Endothelial cell of umbilical vein (primary cell): ENCODE data around the gene TMEM135. TPM values are rescaled to one million over a fixed set of nuclear protein-coding genes. Genes with fewer than 3 reads are reported as not detected.

Experiments
- BruUV-seq: library from RNA; stranded (reverse); fragments of 400-500 nt; replicated peaks from 2 replicates; lab custom pipeline; 2021; lab: Mats Ljungman, UMichigan
- CTCF ChIA-PET: fragments of 300-600, 350-600 bp; sonication (Branson Sonifier 250); formaldehyde crosslinking; loops from one replicate; lab custom pipeline; 2021; ENCODE audit warnings: antibody characterized with exemption, inconsistent platforms; lab: Charles Lee
- POLR2A ChIA-PET: fragments of 300-600, 350-600 bp; sonication (Branson Sonifier 250); formaldehyde crosslinking; loops from one replicate; lab custom pipeline; 2021; ENCODE audit warnings: antibody characterized with exemption, inconsistent platforms; lab: Charles Lee
- DNase-seq: peaks from one replicate; pipeline ENCODE4 v3.0.0-alpha.2; 2011; ENCODE audit warnings: low read depth, low spot score
- FAIRE-seq: peaks from 2 replicates; lab custom pipeline; 2011; peaks lifted over from hg19 to GRCh38; lab: Jason Lieb, UNC
- H2AFZ ChIP-seq: 2 replicates; pipeline ENCODE4 v1.6.0; 2012; ENCODE audit warnings: low read depth, low read length, control low read depth, inconsistent platforms
- H3K27ac ChIP-seq: 2 replicates; pipeline ENCODE4 v1.5.1; 2011; ENCODE audit warnings: low read depth, mild to moderate bottlenecking, control low read depth, low read length, moderate library complexity; ENCODE audit not compliant: insufficient read depth
- H3K27me3 ChIP-seq, 2 experiments: 2 replicates each; pipeline versions ENCODE4 v1.6.0 to v1.6.1; 2011; ENCODE audit warnings: low read length in 2 of 2, mixed read lengths in 1 of 2; ENCODE audit not compliant: control insufficient read depth in 2 of 2, insufficient read depth in 2 of 2
- H3K36me3 ChIP-seq, 2 experiments: 2 replicates in 1 of 2; 3 replicates in 1 of 2; pipeline ENCODE4 v1.5.1; 2011; ENCODE audit warnings: low read length in 2 of 2, mild to moderate bottlenecking in 1 of 2, moderate library complexity in 1 of 2; ENCODE audit not compliant: control insufficient read depth in 2 of 2, insufficient read depth in 2 of 2; ENCODE audit errors: extremely low read depth in 1 of 2
- H3K4me1 ChIP-seq: 3 replicates; pipeline ENCODE4 v1.5.1; 2011; ENCODE audit warnings: mild to moderate bottlenecking, low read length; ENCODE audit not compliant: control insufficient read depth, insufficient read depth; ENCODE audit errors: extremely low read depth
- H3K4me2 ChIP-seq: 2 replicates; pipeline ENCODE4 v1.6.1; 2011; ENCODE audit warnings: low read length, control low read depth, mixed read lengths; ENCODE audit not compliant: insufficient read depth
- H3K4me3 ChIP-seq, 3 experiments: fragments of 200-600 bp in 1 of 3; sonication (generic), shearing (Covaris generic) in 1 of 3; replicated peaks in 1 of 3; 2 replicates each; pipeline ENCODE4 v1.5.1; 2011 to 2016; ENCODE audit warnings: control low read depth in 3 of 3, low read length in 3 of 3, mild to moderate bottlenecking in 2 of 3, inconsistent platforms in 1 of 3, low read depth in 1 of 3, moderate library complexity in 1 of 3; ENCODE audit not compliant: insufficient read depth in 1 of 3
- H3K79me2 ChIP-seq: 2 replicates; pipeline ENCODE4 v1.6.0; 2012; ENCODE audit warnings: low read length, inconsistent platforms; ENCODE audit not compliant: control insufficient read depth, insufficient read depth
- H3K9ac ChIP-seq: replicated peaks from 2 replicates; pipeline ENCODE3; 2011; ENCODE audit warnings: low read length, control low read depth; ENCODE audit not compliant: insufficient read depth; ENCODE audit errors: extremely low read depth
- H3K9me1 ChIP-seq: replicated peaks from 3 replicates; pipeline ENCODE4 v1.6.0; 2011; ENCODE audit warnings: mild to moderate bottlenecking, low read length; ENCODE audit not compliant: control insufficient read depth, insufficient read depth; ENCODE audit errors: extremely low read depth
- H3K9me3 ChIP-seq: replicated peaks from 2 replicates; pipeline ENCODE4 v1.5.1; 2012; ENCODE audit warnings: low read length, inconsistent platforms; ENCODE audit not compliant: control insufficient read depth, insufficient read depth
- H4K20me1 ChIP-seq: replicated peaks from 2 replicates; pipeline ENCODE3; 2011; ENCODE audit warnings: mild to moderate bottlenecking, low read length; ENCODE audit not compliant: control insufficient read depth, insufficient read depth; ENCODE audit errors: extremely low read depth
- CTCF ChIP-seq, 2 donors: IDR thresholded peaks; 1 replicate in 1 of 2; 2 replicates in 1 of 2; pipeline ENCODE4 v1.5.1; 2011; ENCODE audit warnings: low read length in 2 of 2, mild to moderate bottlenecking in 2 of 2, moderate library complexity in 2 of 2, control low read depth in 1 of 2, inconsistent platforms in 1 of 2, low read depth in 1 of 2; ENCODE audit not compliant: insufficient read depth in 1 of 2; ENCODE audit errors: extremely low read depth in 1 of 2
- EZH2 ChIP-seq: IDR thresholded peaks from 2 replicates; pipeline ENCODE4 v1.6.1; 2012; ENCODE audit warnings: borderline replicate concordance, low read depth, mild to moderate bottlenecking, moderate library complexity, low read length, inconsistent platforms; ENCODE audit not compliant: severe bottlenecking
- FOS ChIP-seq: IDR thresholded peaks from 2 replicates; pipeline ENCODE4 v1.6.1; 2011; ENCODE audit warnings: mild to moderate bottlenecking, low read length, moderate library complexity, borderline replicate concordance; ENCODE audit not compliant: insufficient read depth
- GATA2 ChIP-seq: IDR thresholded peaks from 2 replicates; pipeline ENCODE4 v1.7.0; 2011; ENCODE audit warnings: low read depth, mild to moderate bottlenecking, moderate library complexity, mixed read lengths, low read length; ENCODE audit not compliant: insufficient read length, insufficient read depth
- JUN ChIP-seq: IDR thresholded peaks from 2 replicates; pipeline ENCODE4 v1.6.1; 2011; ENCODE audit warnings: borderline replicate concordance, low read depth; ENCODE audit not compliant: insufficient read length, insufficient read depth
- MAX ChIP-seq: IDR thresholded peaks from 2 replicates; pipeline ENCODE4 v1.6.1; 2011; ENCODE audit not compliant: insufficient read depth, insufficient read length
- MYC ChIP-seq: IDR thresholded peaks from one replicate; pipeline ENCODE4 v1.6.1; 2011; ENCODE audit warnings: mild to moderate bottlenecking, low read depth, low read length
- POLR2A ChIP-seq: IDR thresholded peaks from 2 replicates; pipeline ENCODE4 v1.6.1; 2012; ENCODE audit warnings: low read depth, mild to moderate bottlenecking, control low read depth, low read length
- POLR2AphosphoS5 ChIP-seq: IDR thresholded peaks from 2 replicates; pipeline ENCODE4 v1.6.1; 2012; ENCODE audit warnings: low read depth, mild to moderate bottlenecking, control low read depth, low read length, moderate library complexity; ENCODE audit not compliant: insufficient read depth
- dilution Hi-C: fragments of 300-500 bp; cut with MboI; formaldehyde crosslinking; loops from one replicate; pipeline ENCODE4 v1.15.0; 2019; ENCODE audit warnings: low sequenced_read_pairs; ENCODE audit not compliant: extremely low pct_ligation_motif_present
- intact Hi-C: fragments of 100-400 bp; cut with micrococcal nuclease; formaldehyde crosslinking; loops from one replicate; pipeline ENCODE4 v1.10.0; 2022
- polyA plus RNA-seq, 4 experiments: library from polyadenylated mRNA; depleted of rRNA in 3 of 4; stranded (reverse) in 3 of 4; unstranded in 1 of 4; fragments of >200 nt; gene quantifications; 2 replicates each; pipeline versions ENCODE4 v1.2.1 to v1.2.3, GENCODE V29; 2011 to 2012; ENCODE audit warnings: missing spikeins in 1 of 4
- total RNA-seq: library from RNA; stranded (reverse); gene quantifications from 2 replicates; pipeline ENCODE4 v1.2.3, GENCODE V29; 2021

Gene TMEM135
- total and polyA plus RNA-seq, 2 donors (not counting 3 experiments of a cell fraction or from before 2014, with no cell fraction given) = 12.3 to 33.2 TPM

GRCh38 chr11:87263979-87264378 lies 226.2 kb downstream of the TMEM135 start:
- Histone ChIP-seq H3K36me3 (no peaks in the 10 kb centered on the region), H3K4me2 (no peak overlapping the region), H3K27ac (no peak overlapping the region), H2AFZ (no peak overlapping the region), H3K9me1 (no peaks in the 10 kb centered on the region), H3K4me3 (no peak overlapping the region), H3K79me2 (no peaks in the 10 kb centered on the region), H4K20me1 (no peaks in the 10 kb centered on the region), H3K27me3 (no peaks in the 10 kb centered on the region), H3K4me1 (peaks cover 43% of the 10 kb centered on the region), H3K9me3 (no peaks in the 10 kb centered on the region), H3K9ac (no peak overlapping the region)
- no TSS peak for BruUV-seq
- TF ChIP-seq POLR2AphosphoS5 (no peak), CTCF (IDR thresholded peaks at IDR 0.05; ENCODE audit: extremely low read depth in 1 of 2, insufficient read depth in 1 of 2, low read depth in 1 of 2, low read length in 2 of 2) (no peak), GATA2 (no peak), POLR2A (no peak), EZH2 (no peak), MYC (no peak), JUN (no peak), FOS (no peak), MAX (no peak)
- no peak for FAIRE-seq
- DNase-seq = no peak
- intact Hi-C loops = loop anchor here (5.0 kb wide), 2 partner anchors 92 to 227 kb away; partner anchors contain the start of gene TMEM135
- ChIA-PET POLR2A (no interaction called here), CTCF (interaction anchor here (1.4 to 2.5 kb wide), 2 partner anchors 25 to 269 kb away, joined by 3 to 12 read pairs; no protein-coding TSS in a partner anchor)
- dilution Hi-C loops = no loop called here
